ENCODE measurements around the gene UBE2J2. TPM values are rescaled to one million over a fixed set of nuclear protein-coding genes. Genes with fewer than 3 reads are reported as not detected.
A peak's percentile ranks its signal among the peaks of the same experiment; 100 is the strongest.

Gene UBE2J2
- total and polyA plus RNA-seq, 4 donors: 36.0 to 57.4 (median 47.1) TPM

- ATAC-seq (ENCODE audit: insufficient read depth, low FRiP score) (no peak), DNase-seq (no peak)
- 48 to 53% methylated on average over 27 to 28 of the region's 28 CpGs for WGBS, 2 donors
- H3K27me3 ChIP-seq (ENCODE audit: control insufficient read depth in 3 of 3, insufficient read depth in 3 of 3, low read length in 2 of 3): peaks cover 0 to 6% (median 0%) of the 10 kb centered on the region in 3 donors
- H3K9ac ChIP-seq (ENCODE audit: insufficient read depth in 1 of 2, low read length in 2 of 2): no peak overlapping the region
- no peaks in the 10 kb centered on the region for H3K9me3 ChIP-seq (ENCODE audit: control insufficient read depth in 4 of 4, insufficient read depth in 3 of 4, low read length in 3 of 4)
- H3K27ac ChIP-seq (ENCODE audit: low read depth in 1 of 2, low read length in 1 of 2): no peak overlapping the region
- H3K36me3 ChIP-seq (ENCODE audit: control insufficient read depth in 4 of 4, insufficient read depth in 4 of 4, low read length in 4 of 4): peaks cover 0 to 18% (median 3%) of the 10 kb centered on the region in 4 donors
- TF ChIP-seq CTCF (IDR thresholded peaks at IDR 0.05; ENCODE audit: control extremely low read depth, extremely low read depth): no peak
- H3K4me3 ChIP-seq: no peak overlapping the region
- peaks cover 0 to 2% (median 0%) of the 10 kb centered on the region in 5 donors for H3K4me1 ChIP-seq (ENCODE audit: control insufficient read depth in 5 of 5, insufficient read depth in 5 of 5, low read length in 5 of 5)
Observed at GRCh38 chr1:1291023-1291528, 17.4 kb upstream of the UBE2J2 start.

- ATAC-seq (ENCODE audit: insufficient read depth, low FRiP score): no peak
- peaks cover 0 to 6% (median 0%) of the 10 kb centered on the region in 3 donors for H3K27me3 ChIP-seq (ENCODE audit: control insufficient read depth in 3 of 3, insufficient read depth in 3 of 3, low read length in 2 of 3)
- no peaks in the 10 kb centered on the region for H3K9me3 ChIP-seq (ENCODE audit: control insufficient read depth in 4 of 4, insufficient read depth in 3 of 4, low read length in 3 of 4)
- DNase-seq: no peak
- H3K9ac ChIP-seq (ENCODE audit: insufficient read depth in 1 of 2, low read length in 2 of 2): no peak overlapping the region
- peaks cover 0 to 12% (median 0%) of the 10 kb centered on the region in 4 donors for H3K36me3 ChIP-seq (ENCODE audit: control insufficient read depth in 4 of 4, insufficient read depth in 4 of 4, low read length in 4 of 4)
- H3K27ac ChIP-seq (ENCODE audit: low read depth in 1 of 2, low read length in 1 of 2): no peak overlapping the region
- no peak overlapping the region for H3K4me3 ChIP-seq
- 53 to 59% methylated on average over 15 of the region's 15 CpGs for WGBS, 2 donors
- H3K4me1 ChIP-seq (ENCODE audit: control insufficient read depth in 5 of 5, insufficient read depth in 5 of 5, low read length in 5 of 5): peaks cover 0 to 2% (median 0%) of the 10 kb centered on the region in 5 donors
- TF ChIP-seq CTCF (IDR thresholded peaks at IDR 0.05; ENCODE audit: control extremely low read depth, extremely low read depth): peak; percentile 7
Observed at GRCh38 chr1:1290238-1290731, 16.6 kb upstream of the UBE2J2 start.

GRCh38 chr1:1287288-1288110 is 13.8 kb upstream of the UBE2J2 start:
- H3K9ac ChIP-seq (ENCODE audit: insufficient read depth in 1 of 2, low read length in 2 of 2): no peak overlapping the region
- no peaks in the 10 kb centered on the region for H3K36me3 ChIP-seq (ENCODE audit: control insufficient read depth in 4 of 4, insufficient read depth in 4 of 4, low read length in 4 of 4)
- 78 to 86% methylated on average over 42 to 46 of the region's 46 CpGs for WGBS, 2 donors
- H3K27me3 ChIP-seq (ENCODE audit: control insufficient read depth in 3 of 3, insufficient read depth in 3 of 3, low read length in 2 of 3): peaks cover 0 to 6% (median 0%) of the 10 kb centered on the region in 3 donors
- DNase-seq (no peak), ATAC-seq (ENCODE audit: insufficient read depth, low FRiP score) (no peak)
- peaks cover 0 to 2% (median 0%) of the 10 kb centered on the region in 4 donors for H3K9me3 ChIP-seq (ENCODE audit: control insufficient read depth in 4 of 4, insufficient read depth in 3 of 4, low read length in 3 of 4)
- H3K4me3 ChIP-seq: no peak overlapping the region
- H3K4me1 ChIP-seq (ENCODE audit: control insufficient read depth in 5 of 5, insufficient read depth in 5 of 5, low read length in 5 of 5): peaks cover 0 to 2% (median 0%) of the 10 kb centered on the region in 5 donors
- TF ChIP-seq CTCF (IDR thresholded peaks at IDR 0.05; ENCODE audit: control extremely low read depth, extremely low read depth): no peak
- H3K27ac ChIP-seq (ENCODE audit: low read depth in 1 of 2, low read length in 1 of 2): no peak overlapping the region
